Effector memory CD4-positive, alpha-beta T cell (primary cell): ENCODE data around the gene PCSK6.

ENCODE experiments used
- DNase-seq, 3 donors: peaks; one replicate each; pipeline ENCODE4 v3.0.0-alpha.2; 2020
- H3K27ac ChIP-seq: 2 replicates; pipeline ENCODE4 v1.7.0; 2013; ENCODE audit warnings: mild to moderate bottlenecking, low read length, moderate library complexity; ENCODE audit not compliant: insufficient read depth, poor library complexity, severe bottlenecking
- H3K27me3 ChIP-seq: replicated peaks from 2 replicates; pipeline ENCODE4 v1.7.0; 2013; ENCODE audit warnings: mild to moderate bottlenecking, low read length; ENCODE audit not compliant: insufficient read depth, control insufficient read depth, poor library complexity, severe bottlenecking
- H3K36me3 ChIP-seq: 2 replicates; pipeline ENCODE4 v1.7.0; 2013; ENCODE audit warnings: mild to moderate bottlenecking, low read length, moderate library complexity; ENCODE audit not compliant: control insufficient read depth, insufficient read depth
- H3K4me1 ChIP-seq: 2 replicates; pipeline ENCODE4 v1.7.0; 2013; ENCODE audit warnings: low read length, mild to moderate bottlenecking; ENCODE audit not compliant: control insufficient read depth, insufficient read depth, poor library complexity, severe bottlenecking
- H3K4me3 ChIP-seq: 2 replicates; pipeline ENCODE4 v1.7.0; 2013; ENCODE audit warnings: low read length, low read depth, mild to moderate bottlenecking; ENCODE audit not compliant: insufficient read depth, poor library complexity, severe bottlenecking
- H3K9me3 ChIP-seq: 2 replicates; pipeline ENCODE4 v1.7.0; 2013; ENCODE audit warnings: mild to moderate bottlenecking, low read length, moderate library complexity; ENCODE audit not compliant: control insufficient read depth

PCSK6 gene

GRCh38 chr15:101372960-101373525 is 116.5 kb downstream of the PCSK6 start:
- Histone ChIP-seq H3K27ac (no peak overlapping the region), H3K4me3 (no peak overlapping the region), H3K9me3 (no peaks in the 10 kb centered on the region), H3K27me3 (no peaks in the 10 kb centered on the region), H3K4me1 (no peaks in the 10 kb centered on the region), H3K36me3 (no peaks in the 10 kb centered on the region)
- DNase-seq: no peak

- H3K36me3 ChIP-seq: no peaks in the 10 kb centered on the region
- no peak overlapping the region for H3K27ac ChIP-seq
- DNase-seq: no peak
- no peaks in the 10 kb centered on the region for H3K4me1 ChIP-seq
- no peaks in the 10 kb centered on the region for H3K27me3 ChIP-seq
- H3K4me3 ChIP-seq: no peak overlapping the region
- no peaks in the 10 kb centered on the region for H3K9me3 ChIP-seq
These were observed 117.3 kb downstream of the PCSK6 start for GRCh38 chr15:101372149-101372577.

- DNase-seq: no peak
- Histone ChIP-seq H3K27me3 (no peaks in the 10 kb centered on the region), H3K27ac (no peak overlapping the region), H3K36me3 (no peaks in the 10 kb centered on the region), H3K4me3 (no peak overlapping the region), H3K4me1 (no peaks in the 10 kb centered on the region), H3K9me3 (no peaks in the 10 kb centered on the region)
These were observed 118.0 kb downstream of the PCSK6 start for GRCh38 chr15:101371519-101371918.

GRCh38 chr15:101371081-101371480 is 118.4 kb downstream of the PCSK6 start:
- Histone ChIP-seq H3K4me3 (no peak overlapping the region), H3K9me3 (no peaks in the 10 kb centered on the region), H3K4me1 (no peaks in the 10 kb centered on the region), H3K27me3 (no peaks in the 10 kb centered on the region), H3K36me3 (no peaks in the 10 kb centered on the region), H3K27ac (no peak overlapping the region)
- no peak for DNase-seq

GRCh38 chr15:101370330-101371024 is 119.0 kb downstream of the PCSK6 start:
- no peak overlapping the region for H3K4me3 ChIP-seq
- DNase-seq: no peak
- H3K4me1 ChIP-seq: no peaks in the 10 kb centered on the region
- no peaks in the 10 kb centered on the region for H3K27me3 ChIP-seq
- H3K36me3 ChIP-seq: no peaks in the 10 kb centered on the region
- H3K27ac ChIP-seq: no peak overlapping the region
- H3K9me3 ChIP-seq: no peaks in the 10 kb centered on the region

- no peaks in the 10 kb centered on the region for H3K4me1 ChIP-seq
These were observed 119.8 kb downstream of the PCSK6 start for GRCh38 chr15:101369676-101370075.

GRCh38 chr15:101368861-101369642 is 120.5 kb downstream of the PCSK6 start:
- Histone ChIP-seq H3K4me1 (no peaks in the 10 kb centered on the region), H3K9me3 (no peaks in the 10 kb centered on the region), H3K27me3 (no peaks in the 10 kb centered on the region), H3K27ac (no peak overlapping the region), H3K36me3 (no peaks in the 10 kb centered on the region), H3K4me3 (no peak overlapping the region)
- no peak for DNase-seq

More at GRCh38 chr15:101369676-101370075, 119.8 kb downstream of the PCSK6 start:
- no peaks in the 10 kb centered on the region for H3K27me3 ChIP-seq
- no peaks in the 10 kb centered on the region for H3K36me3 ChIP-seq
- no peak overlapping the region for H3K27ac ChIP-seq
- H3K4me3 ChIP-seq: no peak overlapping the region
- DNase-seq: no peak
- H3K9me3 ChIP-seq: no peaks in the 10 kb centered on the region

- Histone ChIP-seq H3K9me3 (no peaks in the 10 kb centered on the region), H3K27ac (no peak overlapping the region), H3K36me3 (no peaks in the 10 kb centered on the region), H3K27me3 (no peaks in the 10 kb centered on the region), H3K4me1 (no peaks in the 10 kb centered on the region), H3K4me3 (no peak overlapping the region)
- no peak for DNase-seq
These were observed 121.3 kb downstream of the PCSK6 start for GRCh38 chr15:101368086-101368780.

GRCh38 chr15:101366853-101367252 is 122.7 kb downstream of the PCSK6 start:
- H3K9me3 ChIP-seq: no peaks in the 10 kb centered on the region
- no peak overlapping the region for H3K27ac ChIP-seq
- no peak overlapping the region for H3K4me3 ChIP-seq
- no peak for DNase-seq
- no peaks in the 10 kb centered on the region for H3K4me1 ChIP-seq
- H3K36me3 ChIP-seq: no peaks in the 10 kb centered on the region
- H3K27me3 ChIP-seq: no peaks in the 10 kb centered on the region
